ENCODE data around the gene INSYN2B.
"Not testable (repeated sequence)": the region's sequence is repeated elsewhere in the genome, so short reads cannot be mapped to it uniquely, and the experiment has no call there.

The INSYN2B gene

DNA sequence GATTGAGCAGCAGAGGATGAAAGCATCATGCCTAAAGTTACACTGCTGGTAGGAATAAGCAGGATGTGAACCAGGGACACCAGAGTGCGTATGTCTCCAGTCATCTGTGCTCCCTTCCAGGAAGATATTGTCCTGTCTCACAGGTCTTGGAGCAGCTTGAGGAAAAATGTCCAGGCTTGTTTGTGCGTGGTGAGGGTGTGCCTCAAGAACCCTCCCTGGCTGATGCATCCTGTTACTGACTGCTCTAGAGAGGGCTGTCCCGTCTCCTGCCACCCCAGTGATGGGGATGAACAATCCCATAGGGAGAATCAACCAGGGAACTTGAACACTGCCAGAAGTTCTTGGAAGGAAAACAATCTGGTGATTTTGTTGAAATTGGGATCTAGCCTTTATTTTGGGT is 132.0 kb downstream of the INSYN2B start:
- DNase-seq (ENCODE audit: low read depth in 2 of 2), result no peak
- H3K4me3 ChIP-seq (replicated peaks in 1 of 2; ENCODE audit: low read depth in 2 of 2, low read length in 2 of 2), result no peak overlapping the region
- TF ChIP-seq, protein P1, sequence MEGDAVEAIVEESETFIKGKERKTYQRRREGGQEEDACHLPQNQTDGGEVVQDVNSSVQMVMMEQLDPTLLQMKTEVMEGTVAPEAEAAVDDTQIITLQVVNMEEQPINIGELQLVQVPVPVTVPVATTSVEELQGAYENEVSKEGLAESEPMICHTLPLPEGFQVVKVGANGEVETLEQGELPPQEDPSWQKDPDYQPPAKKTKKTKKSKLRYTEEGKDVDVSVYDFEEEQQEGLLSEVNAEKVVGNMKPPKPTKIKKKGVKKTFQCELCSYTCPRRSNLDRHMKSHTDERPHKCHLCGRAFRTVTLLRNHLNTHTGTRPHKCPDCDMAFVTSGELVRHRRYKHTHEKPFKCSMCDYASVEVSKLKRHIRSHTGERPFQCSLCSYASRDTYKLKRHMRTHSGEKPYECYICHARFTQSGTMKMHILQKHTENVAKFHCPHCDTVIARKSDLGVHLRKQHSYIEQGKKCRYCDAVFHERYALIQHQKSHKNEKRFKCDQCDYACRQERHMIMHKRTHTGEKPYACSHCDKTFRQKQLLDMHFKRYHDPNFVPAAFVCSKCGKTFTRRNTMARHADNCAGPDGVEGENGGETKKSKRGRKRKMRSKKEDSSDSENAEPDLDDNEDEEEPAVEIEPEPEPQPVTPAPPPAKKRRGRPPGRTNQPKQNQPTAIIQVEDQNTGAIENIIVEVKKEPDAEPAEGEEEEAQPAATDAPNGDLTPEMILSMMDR (IDR thresholded peaks at IDR 0.05; ENCODE audit: low read depth, low read length), result no peak

DNA sequence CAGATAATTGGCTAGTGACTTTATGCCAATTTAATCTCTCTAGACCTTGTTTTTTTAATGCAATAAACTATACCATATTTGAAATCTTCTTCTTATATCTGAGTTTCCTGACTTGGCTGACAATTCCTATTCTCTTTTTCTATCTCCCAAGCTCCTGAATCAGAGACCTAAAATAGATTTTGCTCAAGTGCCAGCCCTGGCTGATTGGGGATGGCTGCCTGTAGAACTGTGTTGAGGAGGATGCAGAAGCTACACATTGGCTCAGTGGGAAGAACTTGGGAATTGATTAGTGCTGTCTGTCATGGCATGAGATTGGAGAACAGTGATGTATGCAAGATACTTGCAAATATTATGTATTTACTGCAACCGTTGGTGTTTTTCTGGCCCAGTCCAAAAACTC is 132.8 kb downstream of the INSYN2B start:
- TF ChIP-seq, protein P1 (IDR thresholded peaks at IDR 0.05; ENCODE audit: low read depth, low read length), result no peak

DNA sequence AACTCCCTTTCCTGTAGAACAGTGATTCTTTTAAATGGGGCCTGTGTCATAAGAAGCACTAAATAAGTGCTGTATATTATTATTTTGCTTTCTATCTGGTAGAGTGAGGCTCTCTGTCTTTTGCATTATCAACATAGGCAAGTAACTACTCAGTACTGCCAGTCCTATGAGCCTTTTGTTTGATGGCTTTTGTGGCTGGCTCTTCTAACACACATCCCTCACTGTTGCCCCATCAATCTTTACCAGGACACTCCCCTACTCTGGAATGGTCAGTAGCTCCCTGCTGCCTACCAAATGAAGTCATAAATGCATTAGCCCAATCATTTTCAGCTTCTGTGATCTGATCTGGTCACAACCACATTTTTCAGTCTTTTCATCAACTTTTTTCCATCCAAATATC is 137.6 kb downstream of the INSYN2B start:
- TF ChIP-seq, protein P1 (IDR thresholded peaks at IDR 0.05; ENCODE audit: low read depth, low read length), result no peak
- no peak overlapping the region for H3K4me3 ChIP-seq (replicated peaks in 1 of 2; ENCODE audit: low read depth in 2 of 2, low read length in 2 of 2)
- DNase-seq (ENCODE audit: low read depth in 2 of 2), result no peak

More for the DNA sequence above, 132.8 kb downstream of the INSYN2B start:
- peak in 1 of 2 donors; percentile 16 for DNase-seq (ENCODE audit: low read depth in 2 of 2)
- H3K4me3 ChIP-seq (replicated peaks in 1 of 2; ENCODE audit: low read depth in 2 of 2, low read length in 2 of 2), result no peak overlapping the region

DNA sequence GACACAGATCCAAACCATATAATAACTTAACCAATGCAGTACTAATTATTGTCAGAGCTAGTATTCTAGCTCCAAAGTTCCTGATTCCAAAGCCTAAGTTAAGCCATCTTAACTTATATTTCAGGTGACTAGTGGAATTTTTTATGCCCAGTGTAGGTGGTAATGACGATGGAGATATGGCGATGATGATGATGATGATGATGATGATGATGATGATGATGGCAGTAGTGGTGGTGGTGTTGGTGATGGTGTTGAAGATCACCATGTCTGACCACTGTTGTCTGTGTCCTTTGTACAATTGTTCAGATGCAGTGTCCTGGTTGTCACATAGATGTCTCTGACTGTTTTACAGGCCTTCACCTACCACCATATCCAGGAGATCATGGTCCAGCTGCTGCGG is 139.9 kb downstream of the INSYN2B start:
- TF ChIP-seq, protein P1 (IDR thresholded peaks at IDR 0.05; ENCODE audit: low read depth, low read length), result no peak
- no peak for DNase-seq (ENCODE audit: low read depth in 2 of 2)
- no peak overlapping the region for H3K4me3 ChIP-seq (replicated peaks in 1 of 2; ENCODE audit: low read depth in 2 of 2, low read length in 2 of 2)

DNA sequence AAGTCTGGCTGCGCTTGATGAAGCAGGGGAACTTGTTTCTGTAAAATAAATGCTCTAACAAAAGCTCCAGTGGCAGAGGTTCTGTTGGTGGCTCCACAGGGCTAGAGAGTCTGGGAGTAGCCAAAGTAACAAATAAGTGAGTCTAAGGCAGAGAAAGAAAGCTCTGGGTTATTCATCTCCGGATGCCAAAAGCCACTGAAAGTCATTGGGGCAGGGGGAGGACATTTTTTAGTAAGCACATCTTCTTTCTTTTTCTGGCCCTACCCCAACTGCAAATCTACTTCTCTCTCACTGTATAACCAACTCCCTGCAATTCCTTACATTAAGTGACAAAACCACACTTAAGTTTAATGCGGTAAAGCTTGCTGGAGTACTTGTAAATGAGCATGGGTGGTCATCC is 141.6 kb downstream of the INSYN2B start:
- DNase-seq (ENCODE audit: low read depth in 2 of 2), result no peak

DNA sequence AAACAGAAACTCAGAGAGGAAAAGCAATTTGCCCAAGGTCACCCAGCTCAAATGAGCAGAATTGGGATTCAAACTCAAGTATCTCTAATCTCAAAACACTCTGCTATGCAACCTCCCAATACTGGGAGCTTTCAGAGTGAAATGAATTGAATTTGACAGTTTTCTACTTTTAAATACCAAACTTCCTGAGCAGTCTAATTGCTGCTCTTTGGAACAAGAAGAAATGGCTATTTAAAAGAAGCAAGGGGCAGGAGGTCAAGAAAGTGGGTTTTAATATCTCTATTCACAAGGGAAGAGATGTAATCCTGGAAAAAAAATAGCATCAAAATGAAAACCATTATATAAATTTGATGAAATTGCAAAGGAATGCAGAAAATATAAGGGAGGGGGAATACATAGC is 142.6 kb downstream of the INSYN2B start:
- TF ChIP-seq, protein P1 (IDR thresholded peaks at IDR 0.05; ENCODE audit: low read depth, low read length), result no peak
- H3K4me3 ChIP-seq (replicated peaks in 1 of 2; ENCODE audit: low read depth in 2 of 2, low read length in 2 of 2), result no peak overlapping the region
- no peak for DNase-seq (ENCODE audit: low read depth in 2 of 2)

More for the DNA sequence above, 141.6 kb downstream of the INSYN2B start:
- TF ChIP-seq, protein P1 (IDR thresholded peaks at IDR 0.05; ENCODE audit: low read depth, low read length), result no peak
- H3K4me3 ChIP-seq (replicated peaks in 1 of 2; ENCODE audit: low read depth in 2 of 2, low read length in 2 of 2), result no peak overlapping the region

DNA sequence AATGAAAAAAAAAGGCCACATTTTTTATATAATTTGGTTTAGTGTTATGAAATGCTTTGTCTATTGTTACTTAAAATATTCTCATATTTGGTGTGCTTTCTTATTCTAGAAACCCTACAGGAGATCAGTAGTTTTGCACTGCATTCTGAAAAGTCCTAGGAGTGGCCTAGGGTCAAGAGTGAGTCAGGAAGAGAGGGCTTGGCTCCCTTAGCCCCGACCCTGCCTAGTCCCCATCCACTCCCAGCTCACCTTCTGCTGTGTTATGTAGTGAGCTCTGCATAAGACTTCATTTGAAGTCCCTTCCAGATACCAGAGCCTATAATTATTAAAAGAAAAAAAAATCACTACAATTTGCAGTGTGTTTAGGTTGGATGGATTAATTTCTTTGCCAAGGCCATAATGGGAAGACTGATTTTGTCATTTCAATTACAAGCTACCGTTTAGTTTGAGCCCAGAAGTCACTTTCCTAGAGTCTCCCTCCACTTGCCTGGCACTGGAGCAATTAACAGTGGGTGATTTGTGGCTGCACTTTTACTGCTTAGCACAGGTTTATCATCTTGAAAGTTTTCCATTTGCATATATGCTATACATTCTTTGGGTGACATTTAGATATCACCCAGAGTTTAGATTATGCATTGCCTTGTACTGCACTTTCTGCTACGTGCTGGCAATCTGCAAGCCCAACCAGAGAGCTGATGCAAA is 143.3 kb downstream of the INSYN2B start:
- DNase-seq (ENCODE audit: low read depth in 2 of 2), result no peak
- no peak overlapping the region for H3K4me3 ChIP-seq (replicated peaks in 1 of 2; ENCODE audit: low read depth in 2 of 2, low read length in 2 of 2)
- TF ChIP-seq, protein P1 (IDR thresholded peaks at IDR 0.05; ENCODE audit: low read depth, low read length), result no peak

DNA sequence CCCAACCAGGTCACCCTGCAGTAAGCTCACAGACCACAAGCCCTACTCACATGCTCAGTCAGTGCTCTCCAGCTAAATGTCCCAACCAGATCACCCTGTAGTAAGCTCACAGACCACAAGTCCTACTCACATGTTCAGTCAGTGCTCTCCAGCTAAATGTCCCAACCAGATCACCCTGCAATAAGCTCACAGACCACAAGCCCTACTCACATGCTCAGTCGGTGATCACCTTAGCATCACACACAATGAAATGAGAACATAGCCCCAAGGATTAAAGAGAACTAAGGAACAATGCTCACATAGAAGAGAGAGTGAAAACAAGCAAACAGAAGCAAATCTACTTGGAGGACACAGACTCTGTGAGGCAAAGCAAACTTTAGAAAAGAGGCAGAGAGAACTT is 145.8 kb downstream of the INSYN2B start:
- not testable (repeated sequence) for H3K4me3 ChIP-seq (replicated peaks in 1 of 2; ENCODE audit: low read depth in 2 of 2, low read length in 2 of 2)
- peak in 1 of 2 donors; percentile 10 for DNase-seq (ENCODE audit: low read depth in 2 of 2)

DNA sequence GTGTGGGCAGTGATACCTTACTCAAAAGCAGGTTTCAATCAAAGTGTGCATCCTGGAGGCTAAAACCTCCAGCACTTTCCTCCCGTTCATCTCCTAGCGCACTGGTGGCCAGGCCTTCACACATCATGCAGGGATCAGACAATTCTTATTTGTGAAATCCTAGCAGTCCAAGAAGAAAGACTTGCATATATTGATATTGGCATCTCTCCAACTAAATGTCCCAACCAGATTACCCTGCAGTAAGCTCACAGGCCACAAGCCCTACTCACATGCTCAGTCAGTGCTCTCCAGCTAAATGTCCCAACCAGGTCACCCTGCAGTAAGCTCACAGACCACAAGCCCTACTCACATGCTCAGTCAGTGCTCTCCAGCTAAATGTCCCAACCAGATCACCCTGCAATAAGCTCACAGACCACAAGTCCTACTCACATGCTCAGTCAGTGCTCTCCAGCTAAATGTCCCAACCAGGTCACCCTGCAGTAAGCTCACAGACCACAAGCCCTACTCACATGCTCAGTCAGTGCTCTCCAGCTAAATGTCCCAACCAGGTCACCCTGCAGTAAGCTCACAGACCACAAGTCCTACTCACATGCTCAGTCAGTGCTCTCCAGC is 146.5 kb downstream of the INSYN2B start:
- H3K4me3 ChIP-seq (replicated peaks in 1 of 2; ENCODE audit: low read depth in 2 of 2, low read length in 2 of 2), result not testable (repeated sequence)
- DNase-seq (ENCODE audit: low read depth in 2 of 2), result peak; percentile 59 to 79
